H9 (cell line): ENCODE results near the gene C19orf33. TPM values are rescaled to one million over a fixed set of nuclear protein-coding genes. Genes with fewer than 3 reads are reported as not detected.

ENCODE experiments used
- DNase-seq: peaks from one replicate; pipeline ENCODE4 v3.0.0-alpha.2; 2017
- H2AFZ ChIP-seq: one replicate; pipeline ENCODE4 v1.6.1; 2013; ENCODE audit warnings: mild to moderate bottlenecking, low read length, control low read depth, moderate library complexity
- H2AK5ac ChIP-seq: 2 replicates; pipeline ENCODE4 v1.6.1; 2013; ENCODE audit warnings: low read length, control low read depth, mixed read lengths; ENCODE audit not compliant: insufficient read length
- H2BK120ac ChIP-seq: one replicate; pipeline ENCODE4 v1.6.1; 2013; ENCODE audit warnings: low read depth, mild to moderate bottlenecking, low read length, control low read depth, inconsistent platforms; ENCODE audit not compliant: poor library complexity, severe bottlenecking
- H2BK12ac ChIP-seq: 2 replicates; pipeline ENCODE4 v1.6.1; 2013; ENCODE audit warnings: low read length, control low read depth, mixed read lengths, low read depth; ENCODE audit not compliant: insufficient read length
- H2BK15ac ChIP-seq: 2 replicates; pipeline ENCODE4 v1.6.1; 2013; ENCODE audit warnings: low read depth, low read length, control low read depth
- H2BK20ac ChIP-seq: one replicate; pipeline ENCODE4 v1.6.1; 2013; ENCODE audit warnings: low read depth, mild to moderate bottlenecking, low read length, control low read depth, inconsistent platforms; ENCODE audit not compliant: poor library complexity, severe bottlenecking
- H2BK5ac ChIP-seq: 2 replicates; pipeline ENCODE4 v1.6.1; 2013; ENCODE audit warnings: low read length, control low read depth, mixed read lengths; ENCODE audit not compliant: insufficient read length
- H3K14ac ChIP-seq: 2 replicates; pipeline ENCODE4 v1.6.1; 2013; ENCODE audit warnings: low read length, control low read depth; ENCODE audit not compliant: insufficient read depth
- H3K18ac ChIP-seq: 2 replicates; pipeline ENCODE4 v1.6.1; 2013; ENCODE audit warnings: low read depth, mild to moderate bottlenecking, mixed read lengths, low read length, control low read depth; ENCODE audit not compliant: insufficient read length
- H3K23ac ChIP-seq: 2 replicates; pipeline ENCODE4 v1.6.1; 2013; ENCODE audit warnings: low read length, control low read depth, mixed read lengths, low read depth; ENCODE audit not compliant: insufficient read length
- H3K23me2 ChIP-seq: 2 replicates; pipeline ENCODE4 v1.6.1; 2013; ENCODE audit warnings: low read depth, mild to moderate bottlenecking, mixed read lengths, low read length, control low read depth; ENCODE audit not compliant: insufficient read length, poor library complexity, severe bottlenecking
- H3K27ac ChIP-seq: 2 replicates; pipeline ENCODE4 v1.5.1; 2013; ENCODE audit warnings: low read length, control low read depth, mixed read lengths, low read depth; ENCODE audit not compliant: insufficient read length
- H3K27me3 ChIP-seq: 2 replicates; pipeline ENCODE4 v1.6.1; 2013; ENCODE audit warnings: low read length, control low read depth, inconsistent platforms; ENCODE audit not compliant: insufficient read depth
- H3K4ac ChIP-seq: 2 replicates; pipeline ENCODE4 v1.6.1; 2013; ENCODE audit warnings: low read depth, mild to moderate bottlenecking, control low read depth, inconsistent platforms, low read length, moderate library complexity
- H3K4me1 ChIP-seq: 2 replicates; pipeline ENCODE4 v1.6.1; 2013; ENCODE audit warnings: low read length, control low read depth, inconsistent platforms; ENCODE audit not compliant: insufficient read depth
- H3K4me2 ChIP-seq: 2 replicates; pipeline ENCODE4 v1.6.1; 2013; ENCODE audit warnings: low read length, control low read depth, mixed read lengths; ENCODE audit not compliant: insufficient read length, insufficient read depth
- H3K56ac ChIP-seq: 2 replicates; pipeline ENCODE4 v1.6.1; 2013; ENCODE audit warnings: low read depth, mild to moderate bottlenecking, mixed read lengths, low read length, control low read depth; ENCODE audit not compliant: insufficient read length
- H3K79me1 ChIP-seq: 2 replicates; pipeline ENCODE4 v1.6.1; 2013; ENCODE audit warnings: low read depth, mild to moderate bottlenecking, moderate library complexity, low read length, control low read depth, inconsistent platforms; ENCODE audit not compliant: insufficient read depth, poor library complexity, severe bottlenecking
- H3K79me2 ChIP-seq: 2 replicates; pipeline ENCODE4 v1.6.1; 2013; ENCODE audit warnings: low read length, control low read depth, inconsistent platforms; ENCODE audit not compliant: insufficient read depth
- H3K9ac ChIP-seq: 2 replicates; pipeline ENCODE4 v1.6.1; 2013; ENCODE audit warnings: low read length, control low read depth, mixed read lengths; ENCODE audit not compliant: insufficient read length; ENCODE audit errors: extremely low read depth
- H3K9me3 ChIP-seq: one replicate; pipeline ENCODE4 v1.6.1; 2013; ENCODE audit warnings: low read depth, low read length, inconsistent platforms; ENCODE audit not compliant: control insufficient read depth
- H3T11ph ChIP-seq: one replicate; pipeline ENCODE4 v1.6.1; 2013; ENCODE audit warnings: mild to moderate bottlenecking, low read length, control low read depth, inconsistent platforms
- H4K20me1 ChIP-seq: one replicate; pipeline ENCODE4 v1.6.1; 2013; ENCODE audit not compliant: control insufficient read depth, insufficient read length, insufficient read depth
- H4K5ac ChIP-seq: 2 replicates; pipeline ENCODE4 v1.6.1; 2013; ENCODE audit warnings: low read depth, mild to moderate bottlenecking, mixed read lengths, low read length, control low read depth; ENCODE audit not compliant: insufficient read length
- H4K8ac ChIP-seq: replicated peaks from 2 replicates; pipeline ENCODE4 v1.6.1; 2013; ENCODE audit warnings: low read length, control low read depth, mixed read lengths, low read depth; ENCODE audit not compliant: insufficient read length
- H4K91ac ChIP-seq: 2 replicates; pipeline ENCODE4 v1.6.1; 2013; ENCODE audit warnings: low read depth, mild to moderate bottlenecking, moderate library complexity, mixed read lengths, low read length, control low read depth; ENCODE audit not compliant: insufficient read length
- H3K27ac Mint-ChIP-seq, 3 experiments: 2 replicates in 2 of 3; 3 replicates in 1 of 3; pipeline ENCODE4 v1.8.0; 2020 to 2021; ENCODE audit warnings: mixed read lengths in 3 of 3, mild to moderate bottlenecking in 1 of 3, moderate library complexity in 1 of 3
- H3K27me3 Mint-ChIP-seq: 2 replicates; pipeline ENCODE4 v1.8.0; 2021; ENCODE audit warnings: low read depth, mild to moderate bottlenecking, moderate library complexity, mixed read lengths
- H3K36me3 Mint-ChIP-seq, 3 experiments: 2 replicates in 2 of 3; 3 replicates in 1 of 3; pipeline ENCODE4 v1.8.0; 2020 to 2021; ENCODE audit warnings: low read depth in 3 of 3, mixed read lengths in 3 of 3; ENCODE audit not compliant: insufficient read depth in 1 of 3
- H3K4me1 Mint-ChIP-seq, 2 experiments: 2 replicates each; pipeline ENCODE4 v1.8.0; 2020; ENCODE audit warnings: mixed read lengths in 2 of 2
- H3K4me3 Mint-ChIP-seq, 2 experiments: 2 replicates in 1 of 2; 3 replicates in 1 of 2; pipeline ENCODE4 v1.8.0; 2020 to 2021; ENCODE audit warnings: mild to moderate bottlenecking in 2 of 2, mixed read lengths in 2 of 2, moderate library complexity in 1 of 2
- H3K9me3 Mint-ChIP-seq, 2 experiments: 2 replicates in 1 of 2; 3 replicates in 1 of 2; pipeline ENCODE4 v1.8.0; 2020; ENCODE audit warnings: mild to moderate bottlenecking in 2 of 2, mixed read lengths in 2 of 2, moderate library complexity in 1 of 2
- WGBS: extraction: QIAGEN DNeasy Blood & Tissue Kit; methylation state at CpG from one replicate; pipeline ENCODE4 v1.1.7; 2013; ENCODE audit warnings: missing lambda C conversion rate, low lambda C conversion rate, mixed read lengths; ENCODE audit not compliant: insufficient read length; ENCODE audit errors: extremely low coverage; 5-methylcytosine and 5-hydroxymethylcytosine counted together
- total RNA-seq: library from RNA; stranded (reverse); gene quantifications from 2 replicates; pipeline ENCODE4 v1.2.1, GENCODE V29; 2021
- TF ChIP-seq, protein P1 (sequence below): fragments of 200-600 bp; sonication (generic); conservative IDR thresholded peaks from 3 replicates; pipeline ENCODE4 v1.8.0; 2021; ENCODE audit warnings: antibody characterized with exemption, mild to moderate bottlenecking

C19orf33 gene
- total RNA-seq, 1 experiment from 2014 or later = not detected

DNA sequence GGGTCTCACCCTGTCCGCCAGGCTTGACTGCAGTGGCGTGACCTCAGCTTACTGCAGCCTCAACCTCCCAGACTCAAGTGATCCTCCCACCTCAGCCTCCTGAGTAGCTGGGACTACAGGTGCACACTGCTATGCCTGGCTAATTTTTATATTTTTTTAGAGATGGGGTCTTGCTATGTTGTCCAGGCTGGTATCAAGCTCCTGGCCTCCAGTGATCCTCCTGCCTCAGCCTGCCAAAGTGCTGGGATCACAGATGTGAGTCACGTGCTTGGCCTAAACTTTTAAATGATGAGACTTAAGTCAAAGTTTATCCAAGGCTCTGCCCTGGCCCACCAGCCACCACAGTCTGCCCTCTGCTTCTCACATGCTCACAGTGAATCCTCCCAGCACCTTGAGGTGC, 2.2 kb downstream of the C19orf33 start:
- no peak for DNase-seq
- H3K27ac Mint-ChIP-seq = no peak overlapping the region
- Histone ChIP-seq H3K23ac (no peak overlapping the region), H4K20me1 (no peaks in the 10 kb centered on the region), H2BK20ac (no peak overlapping the region), H3K23me2 (no peaks in the 10 kb centered on the region), H2BK120ac (no peak overlapping the region), H4K91ac (no peak overlapping the region), H3K56ac (no peak overlapping the region), H3K14ac (no peak overlapping the region), H3K4me2 (no peak overlapping the region), H3K27me3 (no peaks in the 10 kb centered on the region), H3K18ac (no peak overlapping the region), H4K8ac (no peak overlapping the region), H3K4ac (no peak overlapping the region), H3K9ac (no peak overlapping the region), H3T11ph (no peak overlapping the region), H3K4me1 (no peaks in the 10 kb centered on the region), H3K79me2 (no peaks in the 10 kb centered on the region), H2AFZ (no peak overlapping the region), H3K27ac (no peak overlapping the region), H2BK15ac (no peak overlapping the region), H2AK5ac (no peak overlapping the region), H4K5ac (no peak overlapping the region), H3K9me3 (no peaks in the 10 kb centered on the region), H3K79me1 (no peaks in the 10 kb centered on the region), H2BK12ac (no peak overlapping the region), H2BK5ac (no peak overlapping the region)
- TF ChIP-seq, protein P1, sequence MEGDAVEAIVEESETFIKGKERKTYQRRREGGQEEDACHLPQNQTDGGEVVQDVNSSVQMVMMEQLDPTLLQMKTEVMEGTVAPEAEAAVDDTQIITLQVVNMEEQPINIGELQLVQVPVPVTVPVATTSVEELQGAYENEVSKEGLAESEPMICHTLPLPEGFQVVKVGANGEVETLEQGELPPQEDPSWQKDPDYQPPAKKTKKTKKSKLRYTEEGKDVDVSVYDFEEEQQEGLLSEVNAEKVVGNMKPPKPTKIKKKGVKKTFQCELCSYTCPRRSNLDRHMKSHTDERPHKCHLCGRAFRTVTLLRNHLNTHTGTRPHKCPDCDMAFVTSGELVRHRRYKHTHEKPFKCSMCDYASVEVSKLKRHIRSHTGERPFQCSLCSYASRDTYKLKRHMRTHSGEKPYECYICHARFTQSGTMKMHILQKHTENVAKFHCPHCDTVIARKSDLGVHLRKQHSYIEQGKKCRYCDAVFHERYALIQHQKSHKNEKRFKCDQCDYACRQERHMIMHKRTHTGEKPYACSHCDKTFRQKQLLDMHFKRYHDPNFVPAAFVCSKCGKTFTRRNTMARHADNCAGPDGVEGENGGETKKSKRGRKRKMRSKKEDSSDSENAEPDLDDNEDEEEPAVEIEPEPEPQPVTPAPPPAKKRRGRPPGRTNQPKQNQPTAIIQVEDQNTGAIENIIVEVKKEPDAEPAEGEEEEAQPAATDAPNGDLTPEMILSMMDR = no peak
- H3K4me3 Mint-ChIP-seq = no peak overlapping the region; a peak in 1 of 5 replicates
- peaks cover 3 to 22% (median 8%) of the 10 kb centered on the region in 3 experiments; a peak in 6 of 7 replicates for H3K36me3 Mint-ChIP-seq
- H3K4me1 Mint-ChIP-seq = peaks cover 8 to 10% of the 10 kb centered on the region in 2 experiments; a peak in 3 of 4 replicates
- WGBS = no CpG with 5 or more reads among the region's 3 CpGs
- H3K27me3 Mint-ChIP-seq = no peaks in the 10 kb centered on the region
- no peaks in the 10 kb centered on the region for H3K9me3 Mint-ChIP-seq
